Endothelial cell of umbilical vein (primary cell): Measurements from ENCODE around the gene INTS11. TPM values are rescaled to one million over a fixed set of nuclear protein-coding genes. Genes with fewer than 3 reads are reported as not detected.

ENCODE experiments used
- BruUV-seq: library from RNA; stranded (reverse); fragments of 400-500 nt; replicated peaks from 2 replicates; lab custom pipeline; 2021; lab: Mats Ljungman, UMichigan
- CTCF ChIA-PET: fragments of 300-600, 350-600 bp; sonication (Branson Sonifier 250); formaldehyde crosslinking; loops from one replicate; lab custom pipeline; 2021; ENCODE audit warnings: antibody characterized with exemption, inconsistent platforms; lab: Charles Lee
- POLR2A ChIA-PET: fragments of 300-600, 350-600 bp; sonication (Branson Sonifier 250); formaldehyde crosslinking; loops from one replicate; lab custom pipeline; 2021; ENCODE audit warnings: antibody characterized with exemption, inconsistent platforms; lab: Charles Lee
- DNase-seq: peaks from one replicate; pipeline ENCODE4 v3.0.0-alpha.2; 2011; ENCODE audit warnings: low read depth, low spot score
- FAIRE-seq: peaks from 2 replicates; lab custom pipeline; 2011; peaks lifted over from hg19 to GRCh38; lab: Jason Lieb, UNC
- H2AFZ ChIP-seq: 2 replicates; pipeline ENCODE4 v1.6.0; 2012; ENCODE audit warnings: low read depth, low read length, control low read depth, inconsistent platforms
- H3K27ac ChIP-seq: 2 replicates; pipeline ENCODE4 v1.5.1; 2011; ENCODE audit warnings: low read depth, mild to moderate bottlenecking, control low read depth, low read length, moderate library complexity; ENCODE audit not compliant: insufficient read depth
- H3K27me3 ChIP-seq, 2 experiments: 2 replicates each; pipeline versions ENCODE4 v1.6.0 to v1.6.1; 2011; ENCODE audit warnings: low read length in 2 of 2, mixed read lengths in 1 of 2; ENCODE audit not compliant: control insufficient read depth in 2 of 2, insufficient read depth in 2 of 2
- H3K36me3 ChIP-seq, 2 experiments: 2 replicates in 1 of 2; 3 replicates in 1 of 2; pipeline ENCODE4 v1.5.1; 2011; ENCODE audit warnings: low read length in 2 of 2, mild to moderate bottlenecking in 1 of 2, moderate library complexity in 1 of 2; ENCODE audit not compliant: control insufficient read depth in 2 of 2, insufficient read depth in 2 of 2; ENCODE audit errors: extremely low read depth in 1 of 2
- H3K4me1 ChIP-seq: 3 replicates; pipeline ENCODE4 v1.5.1; 2011; ENCODE audit warnings: mild to moderate bottlenecking, low read length; ENCODE audit not compliant: control insufficient read depth, insufficient read depth; ENCODE audit errors: extremely low read depth
- H3K4me2 ChIP-seq: 2 replicates; pipeline ENCODE4 v1.6.1; 2011; ENCODE audit warnings: low read length, control low read depth, mixed read lengths; ENCODE audit not compliant: insufficient read depth
- H3K4me3 ChIP-seq, 3 experiments: fragments of 200-600 bp in 1 of 3; sonication (generic), shearing (Covaris generic) in 1 of 3; replicated peaks in 1 of 3; 2 replicates each; pipeline ENCODE4 v1.5.1; 2011 to 2016; ENCODE audit warnings: control low read depth in 3 of 3, low read length in 3 of 3, mild to moderate bottlenecking in 2 of 3, inconsistent platforms in 1 of 3, low read depth in 1 of 3, moderate library complexity in 1 of 3; ENCODE audit not compliant: insufficient read depth in 1 of 3
- H3K79me2 ChIP-seq: 2 replicates; pipeline ENCODE4 v1.6.0; 2012; ENCODE audit warnings: low read length, inconsistent platforms; ENCODE audit not compliant: control insufficient read depth, insufficient read depth
- H3K9ac ChIP-seq: replicated peaks from 2 replicates; pipeline ENCODE3; 2011; ENCODE audit warnings: low read length, control low read depth; ENCODE audit not compliant: insufficient read depth; ENCODE audit errors: extremely low read depth
- H3K9me1 ChIP-seq: replicated peaks from 3 replicates; pipeline ENCODE4 v1.6.0; 2011; ENCODE audit warnings: mild to moderate bottlenecking, low read length; ENCODE audit not compliant: control insufficient read depth, insufficient read depth; ENCODE audit errors: extremely low read depth
- H3K9me3 ChIP-seq: replicated peaks from 2 replicates; pipeline ENCODE4 v1.5.1; 2012; ENCODE audit warnings: low read length, inconsistent platforms; ENCODE audit not compliant: control insufficient read depth, insufficient read depth
- H4K20me1 ChIP-seq: replicated peaks from 2 replicates; pipeline ENCODE3; 2011; ENCODE audit warnings: mild to moderate bottlenecking, low read length; ENCODE audit not compliant: control insufficient read depth, insufficient read depth; ENCODE audit errors: extremely low read depth
- CTCF ChIP-seq, 2 donors: IDR thresholded peaks; 1 replicate in 1 of 2; 2 replicates in 1 of 2; pipeline ENCODE4 v1.5.1; 2011; ENCODE audit warnings: low read length in 2 of 2, mild to moderate bottlenecking in 2 of 2, moderate library complexity in 2 of 2, control low read depth in 1 of 2, inconsistent platforms in 1 of 2, low read depth in 1 of 2; ENCODE audit not compliant: insufficient read depth in 1 of 2; ENCODE audit errors: extremely low read depth in 1 of 2
- EZH2 ChIP-seq: IDR thresholded peaks from 2 replicates; pipeline ENCODE4 v1.6.1; 2012; ENCODE audit warnings: borderline replicate concordance, low read depth, mild to moderate bottlenecking, moderate library complexity, low read length, inconsistent platforms; ENCODE audit not compliant: severe bottlenecking
- FOS ChIP-seq: IDR thresholded peaks from 2 replicates; pipeline ENCODE4 v1.6.1; 2011; ENCODE audit warnings: mild to moderate bottlenecking, low read length, moderate library complexity, borderline replicate concordance; ENCODE audit not compliant: insufficient read depth
- GATA2 ChIP-seq: IDR thresholded peaks from 2 replicates; pipeline ENCODE4 v1.7.0; 2011; ENCODE audit warnings: low read depth, mild to moderate bottlenecking, moderate library complexity, mixed read lengths, low read length; ENCODE audit not compliant: insufficient read length, insufficient read depth
- JUN ChIP-seq: IDR thresholded peaks from 2 replicates; pipeline ENCODE4 v1.6.1; 2011; ENCODE audit warnings: borderline replicate concordance, low read depth; ENCODE audit not compliant: insufficient read length, insufficient read depth
- MYC ChIP-seq: IDR thresholded peaks from one replicate; pipeline ENCODE4 v1.6.1; 2011; ENCODE audit warnings: mild to moderate bottlenecking, low read depth, low read length
- POLR2A ChIP-seq: IDR thresholded peaks from 2 replicates; pipeline ENCODE4 v1.6.1; 2012; ENCODE audit warnings: low read depth, mild to moderate bottlenecking, control low read depth, low read length
- POLR2AphosphoS5 ChIP-seq: IDR thresholded peaks from 2 replicates; pipeline ENCODE4 v1.6.1; 2012; ENCODE audit warnings: low read depth, mild to moderate bottlenecking, control low read depth, low read length, moderate library complexity; ENCODE audit not compliant: insufficient read depth
- dilution Hi-C: fragments of 300-500 bp; cut with MboI; formaldehyde crosslinking; loops from one replicate; pipeline ENCODE4 v1.15.0; 2019; ENCODE audit warnings: low sequenced_read_pairs; ENCODE audit not compliant: extremely low pct_ligation_motif_present
- intact Hi-C: fragments of 100-400 bp; cut with micrococcal nuclease; formaldehyde crosslinking; loops from one replicate; pipeline ENCODE4 v1.10.0; 2022
- polyA plus RNA-seq, 4 experiments: library from polyadenylated mRNA; depleted of rRNA in 3 of 4; stranded (reverse) in 3 of 4; unstranded in 1 of 4; fragments of >200 nt; gene quantifications; 2 replicates each; pipeline versions ENCODE4 v1.2.1 to v1.2.3, GENCODE V29; 2011 to 2012; ENCODE audit warnings: missing spikeins in 1 of 4
- total RNA-seq: library from RNA; stranded (reverse); gene quantifications from 2 replicates; pipeline ENCODE4 v1.2.3, GENCODE V29; 2021
- TF ChIP-seq, protein P1 (sequence below): IDR thresholded peaks from 2 replicates; pipeline ENCODE4 v1.6.1; 2011; ENCODE audit not compliant: insufficient read depth, insufficient read length

Gene INTS11
- total and polyA plus RNA-seq, 2 donors (not counting 3 experiments of a cell fraction or from before 2014, with no cell fraction given), result 132 to 222 TPM

- intact Hi-C loops (no loop called here), dilution Hi-C loops (no loop called here)
- Histone ChIP-seq H3K4me1 (no peaks in the 10 kb centered on the region), H4K20me1 (no peaks in the 10 kb centered on the region), H2AFZ (no peak overlapping the region), H3K9me1 (no peaks in the 10 kb centered on the region), H3K4me2 (no peak overlapping the region), H3K9ac (no peak overlapping the region), H3K36me3 (peaks cover 0 to 4% of the 10 kb centered on the region in 2 experiments), H3K27me3 (no peaks in the 10 kb centered on the region), H3K4me3 (no peak overlapping the region), H3K9me3 (no peaks in the 10 kb centered on the region), H3K79me2 (no peaks in the 10 kb centered on the region), H3K27ac (no peak overlapping the region)
- POLR2A ChIA-PET, result no interaction called here
- no peak for DNase-seq
- TF ChIP-seq EZH2 (no peak), CTCF (IDR thresholded peaks at IDR 0.05; ENCODE audit: extremely low read depth in 1 of 2, insufficient read depth in 1 of 2, low read depth in 1 of 2, low read length in 2 of 2) (no peak), POLR2A (no peak), MYC (no peak), JUN (no peak), FOS (no peak), POLR2AphosphoS5 (no peak), GATA2 (no peak)
- TF ChIP-seq, protein P1, sequence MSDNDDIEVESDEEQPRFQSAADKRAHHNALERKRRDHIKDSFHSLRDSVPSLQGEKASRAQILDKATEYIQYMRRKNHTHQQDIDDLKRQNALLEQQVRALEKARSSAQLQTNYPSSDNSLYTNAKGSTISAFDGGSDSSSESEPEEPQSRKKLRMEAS, result no peak
- BruUV-seq, result no TSS peak
- FAIRE-seq, result no peak
- CTCF ChIA-PET, result no interaction called here
Observed at GRCh38 chr1:1333551-1334241, 9.2 kb upstream of the INTS11 start.
